HG03039 (cell line): ENCODE measurements around the gene LRIG3.
"Not testable (repeated sequence)": the region's sequence is repeated elsewhere in the genome, so short reads cannot be mapped to it uniquely, and the experiment has no call there.

ENCODE experiments used
- ATAC-seq: cut with Tn5 transposase; IDR thresholded peaks from one replicate; pipeline ENCODE4 v1.9.1; 2021; ENCODE audit warnings: mild to moderate bottlenecking, moderate library complexity; ENCODE audit not compliant: unreplicated experiment

The LRIG3 gene

DNA sequence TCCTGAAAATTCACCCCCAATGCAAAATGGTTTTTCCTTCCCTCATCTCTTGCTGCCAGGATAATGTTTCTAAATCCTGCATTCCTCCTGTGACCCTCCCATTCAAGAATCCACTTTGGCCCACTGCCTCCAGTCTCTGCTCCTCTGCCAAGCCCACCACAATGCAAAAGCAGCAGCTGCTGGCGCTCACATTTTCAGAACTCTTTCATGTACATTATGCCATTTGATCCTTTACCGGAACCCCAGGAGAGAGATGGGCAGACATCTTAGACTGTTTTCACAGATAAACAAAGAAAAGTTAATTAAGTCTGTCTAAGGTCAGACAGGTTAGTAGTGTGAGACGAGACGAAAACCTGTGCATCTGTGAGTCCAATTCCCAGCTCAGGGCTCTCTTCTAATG, 12.9 kb downstream of the LRIG3 start:
- no peak for ATAC-seq

DNA sequence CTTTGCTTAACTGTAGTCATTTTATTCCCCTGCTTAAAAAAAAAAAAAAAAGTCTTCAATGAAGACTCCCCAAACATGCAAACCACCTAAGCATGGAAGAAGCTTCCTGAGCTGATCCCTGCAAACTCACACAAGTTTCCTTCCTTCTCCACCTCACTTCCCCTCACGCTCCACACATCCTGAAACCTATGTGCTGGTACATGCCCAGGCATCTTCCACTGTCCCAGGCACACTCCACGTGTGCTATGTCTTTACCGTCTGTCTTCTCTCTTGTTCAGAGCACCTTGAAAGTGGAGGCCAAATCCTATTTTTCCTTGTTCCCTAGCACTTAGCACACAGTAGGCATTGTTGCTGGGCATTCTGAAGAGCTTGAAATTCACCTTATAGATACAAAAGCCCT, 13.4 kb downstream of the LRIG3 start:
- ATAC-seq = no peak

GRCh38 chr12:58905422-58905821, 14.9 kb downstream of the LRIG3 start:
- ATAC-seq = no peak

GRCh38 chr12:58902726-58903125, 17.6 kb downstream of the LRIG3 start:
- ATAC-seq = not testable (repeated sequence)

- ATAC-seq = no peak
Observed at GRCh38 chr12:58901664-58902063, 18.6 kb downstream of the LRIG3 start.

GRCh38 chr12:58897969-58898368, 22.3 kb downstream of the LRIG3 start:
- ATAC-seq = no peak

DNA sequence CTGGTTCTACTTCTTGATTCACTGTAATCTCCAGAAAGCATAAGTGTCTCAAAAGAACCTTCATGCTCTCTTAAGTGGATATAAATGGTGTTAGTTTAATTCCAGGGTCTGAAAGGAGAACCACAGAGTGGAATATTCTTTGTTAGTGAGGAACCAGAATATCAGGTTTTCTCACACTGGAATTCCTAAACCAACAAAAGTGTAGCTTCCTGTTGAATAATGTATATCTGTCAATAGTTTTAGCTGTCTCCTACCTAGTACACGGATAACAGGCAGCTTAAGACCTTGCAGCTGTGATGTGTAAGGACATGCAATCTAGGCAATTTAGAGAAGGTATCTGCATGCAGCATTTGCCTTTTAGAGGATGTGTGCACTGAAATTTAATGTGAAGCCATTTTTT, 24.0 kb downstream of the LRIG3 start:
- no peak for ATAC-seq

DNA sequence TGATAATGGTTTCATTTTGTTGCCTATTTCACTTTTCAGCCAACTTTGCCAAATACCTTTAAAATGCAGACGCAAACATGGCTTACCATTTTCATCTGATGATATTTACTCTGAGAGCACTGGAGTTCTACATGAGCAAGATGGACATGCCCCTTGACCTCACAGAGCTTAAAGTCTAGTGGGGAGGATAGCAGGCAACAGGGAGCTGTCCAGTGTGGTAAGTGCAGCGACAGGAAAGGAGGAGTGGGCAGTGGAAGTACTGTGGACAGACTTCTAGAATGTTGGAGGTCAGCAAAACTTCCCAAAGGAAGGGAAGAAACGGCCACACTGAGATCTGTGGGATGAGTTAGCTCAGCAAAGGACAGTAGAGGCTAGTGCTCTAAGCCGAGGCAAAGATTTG, 25.3 kb downstream of the LRIG3 start:
- no peak for ATAC-seq

- ATAC-seq = no peak
Observed at GRCh38 chr12:58894040-58894439, 26.3 kb downstream of the LRIG3 start.

DNA sequence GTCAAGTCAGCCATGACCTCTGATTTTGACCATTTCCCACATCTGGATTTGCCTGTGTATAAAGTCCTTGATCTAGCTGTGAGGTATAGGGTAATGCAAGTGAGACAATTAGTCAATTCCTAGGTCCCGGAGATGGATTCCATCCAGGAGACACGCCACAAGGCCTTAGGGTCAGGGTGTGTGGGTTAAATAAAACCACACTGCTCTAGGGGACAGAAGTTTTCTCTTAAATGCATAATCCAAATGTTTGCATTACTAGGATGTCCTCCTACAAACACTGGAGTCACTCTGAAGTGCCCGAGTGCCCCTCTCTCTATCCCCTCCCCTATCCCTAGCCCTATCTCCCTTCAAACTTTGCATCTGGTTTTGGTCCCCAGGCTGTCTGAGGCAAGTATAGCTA, 26.8 kb downstream of the LRIG3 start:
- ATAC-seq = no peak

- no peak for ATAC-seq
Observed at GRCh38 chr12:58889557-58889956, 30.7 kb downstream of the LRIG3 start.

GRCh38 chr12:58888131-58888783, 32.0 kb downstream of the LRIG3 start:
- no peak for ATAC-seq

- no peak for ATAC-seq
Observed at GRCh38 chr12:58887068-58887467, 33.2 kb downstream of the LRIG3 start.

DNA sequence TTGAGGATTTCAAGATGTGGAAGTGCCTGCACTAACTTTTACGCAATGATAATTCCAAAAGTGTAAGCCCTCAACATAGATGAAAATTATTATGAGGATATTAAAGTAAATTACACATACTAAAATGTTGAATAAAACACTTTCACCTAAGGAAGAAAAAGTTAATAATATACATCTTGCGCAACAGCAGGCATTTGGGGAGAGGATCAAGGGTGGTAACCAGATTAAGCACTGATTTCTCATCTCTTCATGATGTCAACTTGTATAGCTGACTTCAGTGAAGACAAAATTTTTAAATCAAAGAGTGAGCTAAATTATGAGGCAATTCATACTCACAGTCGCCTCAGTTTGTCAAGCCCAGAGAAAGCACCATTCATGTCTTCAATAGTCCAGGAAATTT, 33.8 kb downstream of the LRIG3 start:
- ATAC-seq = no peak

DNA sequence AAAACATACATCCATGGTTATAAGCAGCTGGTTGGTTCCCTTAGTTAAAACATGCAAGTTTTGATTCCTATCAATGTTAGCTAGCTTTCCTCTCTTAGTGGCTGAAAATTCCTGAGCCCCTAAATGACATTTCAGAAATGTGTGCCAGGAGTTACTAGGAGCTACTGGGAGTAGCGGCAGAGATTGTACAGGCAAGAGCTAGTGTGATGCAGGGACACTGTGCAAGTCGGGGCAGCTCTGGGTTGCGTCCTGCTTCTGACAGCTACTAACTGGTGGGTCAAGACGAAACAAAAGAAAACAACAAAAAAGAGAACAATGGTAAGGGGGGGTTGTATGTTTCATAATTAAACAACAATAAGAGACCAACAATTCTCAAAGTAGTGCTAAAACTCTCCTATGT, 35.4 kb downstream of the LRIG3 start:
- ATAC-seq = no peak

- peak; percentile 76 for ATAC-seq
Observed at GRCh38 chr12:58883576-58884334, 36.5 kb downstream of the LRIG3 start.

GRCh38 chr12:58882826-58883225, 37.5 kb downstream of the LRIG3 start:
- no peak for ATAC-seq

DNA sequence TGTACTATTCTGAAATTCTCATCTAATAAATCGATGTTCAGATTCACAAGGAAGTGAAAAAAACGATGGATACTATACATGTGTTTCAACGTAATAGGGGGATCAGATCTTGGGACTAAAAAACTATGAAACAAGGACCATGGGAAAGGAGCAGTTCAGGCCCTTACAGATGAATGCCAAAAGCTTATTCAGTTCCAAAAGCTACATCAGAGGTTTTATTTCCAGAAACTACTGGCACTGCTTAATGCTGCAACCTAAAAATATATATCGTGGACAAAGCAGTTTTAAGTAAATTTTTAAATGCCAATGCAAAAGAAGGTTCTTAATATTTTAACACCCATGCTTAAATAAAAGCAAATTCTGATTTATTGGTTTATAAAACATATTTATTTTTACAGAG, 38.5 kb downstream of the LRIG3 start:
- ATAC-seq = no peak

GRCh38 chr12:58880639-58881038, 39.7 kb downstream of the LRIG3 start:
- ATAC-seq = no peak

- ATAC-seq = no peak
Observed at GRCh38 chr12:58877243-58877743, 43.0 kb downstream of the LRIG3 start.

- ATAC-seq = no peak
Observed at GRCh38 chr12:58873496-58873895, 46.8 kb downstream of the LRIG3 start.

DNA sequence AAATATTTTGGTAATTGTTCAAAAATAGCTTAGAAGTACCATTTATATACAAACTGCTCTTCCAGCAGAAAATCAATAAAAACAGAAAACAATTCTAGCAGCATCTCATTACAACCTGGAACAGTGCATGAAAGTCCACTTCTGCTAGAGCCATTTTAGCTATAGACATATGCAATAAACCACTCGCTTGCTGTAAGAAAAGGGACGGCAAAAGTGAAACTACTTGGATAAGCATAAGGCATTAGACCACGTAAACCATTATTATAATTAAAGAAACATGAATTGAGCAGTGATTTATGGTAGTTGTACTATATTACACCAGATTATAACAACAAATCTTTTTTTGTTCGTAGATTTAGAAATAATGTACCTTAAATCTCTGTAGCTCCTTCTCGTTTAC, 48.7 kb downstream of the LRIG3 start:
- no peak for ATAC-seq
